OCI-LY1 (cell line): ENCODE results near the gene MICAL2.

Experiments used
- CTCF ChIP-seq: fragments of 200-600 bp; sonication (generic), shearing (Covaris generic); IDR thresholded peaks from 2 replicates; pipeline ENCODE4 v1.5.1; 2017; ENCODE audit warnings: mild to moderate bottlenecking, antibody characterized with exemption, low read length, moderate library complexity, mixed read lengths
- EZH2 ChIP-seq: fragments of 200-600 bp; sonication (generic), shearing (Covaris generic); IDR thresholded peaks from 2 replicates; pipeline ENCODE4 v1.8.0; 2017; ENCODE audit warnings: borderline replicate concordance, mixed run types, mild to moderate bottlenecking, antibody characterized with exemption, low read length, moderate library complexity, mixed read lengths

GRCh38 chr11:12270817-12271216 lies 160.4 kb downstream of the MICAL2 start:
- TF ChIP-seq CTCF (no peak), EZH2 (no peak)
